ENCODE results near the gene ZNF35.

Gene ZNF35

DNA sequence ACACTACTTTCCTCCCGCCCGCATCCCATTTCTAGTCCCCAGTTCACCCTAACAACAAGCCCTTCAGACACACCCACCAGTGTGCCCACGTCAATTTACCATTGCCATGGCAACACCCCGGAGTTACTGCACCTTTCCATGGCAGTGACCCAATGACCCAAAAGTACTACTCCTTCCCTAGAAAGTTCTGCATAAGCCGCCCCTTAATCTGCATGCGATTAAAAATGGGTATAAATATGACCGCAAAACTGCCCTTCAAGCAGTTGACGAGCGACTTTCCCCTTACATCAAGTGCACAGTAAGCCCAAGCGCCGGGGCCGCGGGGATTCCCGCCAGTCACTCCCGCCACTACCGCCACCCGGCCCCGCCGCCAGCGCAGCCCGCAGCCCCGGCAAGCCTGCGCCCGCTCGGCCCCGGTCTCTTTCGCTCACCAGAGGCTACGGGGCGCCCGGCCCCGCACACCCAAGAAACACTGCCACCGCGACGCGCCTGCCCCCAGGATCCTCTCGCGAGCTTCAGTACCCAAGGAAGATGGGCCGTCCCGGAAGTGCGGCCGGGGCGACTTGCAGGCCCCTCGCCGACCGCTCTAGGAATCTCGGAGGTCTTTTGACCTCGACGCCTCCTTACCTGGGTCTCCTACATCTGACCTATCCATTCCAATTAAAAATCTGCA lies 36.7 kb downstream of the ZNF35 start:
- TF ChIP-seq CTCF (conservative IDR thresholded peaks at IDR 0.05) = no peak
- H3K27ac ChIP-seq = peak overlapping the region; percentile 69

- TF ChIP-seq CTCF (conservative IDR thresholded peaks at IDR 0.05) = no peak
- no peak overlapping the region for H3K27ac ChIP-seq
Observed at GRCh38 chr3:44687898-44688297, 39.4 kb downstream of the ZNF35 start.
